Measurements from ENCODE around the gene ADRM1.

Gene ADRM1

DNA sequence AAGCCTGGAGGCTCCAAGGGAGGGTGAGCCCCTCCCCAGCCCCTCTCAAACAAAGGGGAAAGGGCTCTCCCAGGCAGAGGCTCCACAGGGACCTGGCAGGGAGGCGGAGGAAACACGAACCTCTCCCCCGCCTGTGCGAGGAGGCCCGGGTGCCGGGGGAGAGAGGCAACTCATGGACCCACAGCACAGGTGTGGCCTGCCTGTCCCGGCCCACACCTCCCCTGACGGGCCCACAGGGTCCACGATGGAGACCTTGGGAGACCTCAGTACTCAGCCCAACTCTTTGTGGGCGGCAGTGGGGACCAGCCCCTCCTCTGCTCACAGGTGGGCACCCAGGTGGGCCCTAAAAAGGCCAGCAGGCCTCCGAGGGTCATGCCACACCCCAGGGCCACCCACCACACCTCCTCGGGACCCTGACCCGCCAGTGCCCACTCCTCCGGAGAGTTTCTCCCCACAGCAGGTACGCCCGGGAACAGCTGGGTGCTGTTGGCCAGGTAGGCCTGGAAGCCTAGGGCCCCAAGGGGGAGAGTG lies 52.1 kb downstream of the ADRM1 start:
- no peak for FAIRE-seq
- no peak for TF ChIP-seq POLR2A (IDR thresholded peaks at IDR 0.05; ENCODE audit: low read depth, low read length)
- DNase-seq (ENCODE audit: insufficient read length, low spot score): no peak

DNA sequence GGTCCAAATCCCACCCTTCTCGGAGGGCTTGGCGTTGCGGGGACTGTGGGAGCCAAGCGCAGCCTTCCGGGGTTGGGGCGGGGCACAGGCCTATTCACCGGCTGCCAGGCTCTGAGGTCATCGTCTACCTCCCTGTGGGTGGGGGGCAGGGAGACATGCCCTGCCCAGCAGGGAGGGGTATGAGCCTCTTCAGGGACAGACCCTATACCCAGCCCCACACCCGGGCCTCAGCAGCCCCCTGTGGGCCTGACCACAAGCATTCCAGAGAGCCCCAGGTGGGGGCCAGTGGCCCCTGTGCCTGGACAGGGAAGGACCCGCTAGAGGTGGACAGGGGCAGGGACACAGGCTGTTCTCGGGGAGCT lies 52.7 kb downstream of the ADRM1 start:
- no peak for TF ChIP-seq POLR2A (IDR thresholded peaks at IDR 0.05; ENCODE audit: low read depth, low read length)
- FAIRE-seq (no peak), DNase-seq (ENCODE audit: insufficient read length, low spot score) (no peak)

DNA sequence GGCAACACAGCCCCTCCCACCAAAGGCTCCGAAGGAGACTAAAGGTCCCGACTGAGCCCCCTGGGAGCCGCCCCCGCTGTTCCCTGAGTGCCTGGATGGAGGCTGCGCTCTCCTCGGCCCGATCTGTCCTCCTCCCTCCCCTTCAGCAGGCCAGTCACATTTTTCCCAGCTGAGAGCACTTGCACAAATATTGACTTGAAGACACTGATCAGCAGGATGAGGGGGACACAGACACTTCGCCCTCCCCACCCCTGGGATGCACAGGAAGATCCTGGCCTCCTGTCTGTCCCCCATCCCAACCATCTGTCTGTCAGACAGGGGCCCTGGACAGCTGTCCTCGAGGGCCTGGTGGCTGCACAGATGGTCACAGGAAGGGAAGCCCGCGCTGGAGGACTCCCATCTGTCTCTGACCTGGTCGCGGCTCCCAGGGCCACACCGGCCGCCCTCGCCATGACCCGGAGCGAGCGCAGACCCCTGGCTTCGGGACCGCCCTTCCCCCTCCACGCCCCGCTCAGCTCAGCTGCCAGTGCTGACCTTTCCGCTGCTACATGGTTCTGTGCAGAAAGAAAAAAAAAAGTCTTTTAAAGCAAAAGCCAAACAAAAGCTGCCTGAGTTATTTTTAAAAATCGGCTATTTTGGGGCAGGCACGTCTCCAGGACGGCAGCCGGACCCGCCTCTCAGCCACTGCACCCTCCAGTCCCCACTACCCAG lies 53.2 kb downstream of the ADRM1 start:
- no peak for FAIRE-seq
- no peak for DNase-seq (ENCODE audit: insufficient read length, low spot score)
- no peak; the same call in 1 of the 2 replicates for TF ChIP-seq POLR2A (IDR thresholded peaks at IDR 0.05; ENCODE audit: low read depth, low read length)

DNA sequence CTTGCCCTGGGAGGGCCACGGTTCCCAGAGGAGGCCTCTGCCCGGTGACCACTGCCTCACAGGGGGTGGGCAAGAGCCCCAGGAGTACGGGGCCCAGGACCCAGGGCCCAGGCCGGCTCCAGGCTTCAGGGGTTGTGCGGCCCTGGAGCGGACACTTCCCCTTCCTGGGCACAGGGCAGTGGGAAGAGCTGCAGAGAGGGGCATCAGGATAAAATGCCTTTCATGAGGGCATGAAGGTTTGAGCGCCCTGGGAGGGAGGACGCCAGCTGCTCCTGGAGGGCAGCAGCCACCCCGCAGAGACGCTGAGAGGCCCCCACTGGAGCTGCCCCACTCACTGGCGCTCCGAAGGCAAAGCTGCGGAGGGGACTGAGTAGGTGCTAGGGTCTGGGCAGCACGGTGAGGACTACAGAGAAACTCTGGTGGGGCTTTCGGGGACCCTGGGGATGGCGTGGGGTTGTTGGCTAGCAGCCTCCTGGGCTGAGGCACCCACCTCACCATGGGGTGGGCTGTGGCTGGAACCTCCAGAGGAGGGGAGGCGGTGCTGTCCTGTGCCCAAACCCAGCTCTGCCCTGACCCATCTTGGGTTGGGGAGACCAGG lies 53.9 kb downstream of the ADRM1 start:
- FAIRE-seq (no peak), DNase-seq (ENCODE audit: insufficient read length, low spot score) (no peak)
- TF ChIP-seq POLR2A (IDR thresholded peaks at IDR 0.05; ENCODE audit: low read depth, low read length): no peak

DNA sequence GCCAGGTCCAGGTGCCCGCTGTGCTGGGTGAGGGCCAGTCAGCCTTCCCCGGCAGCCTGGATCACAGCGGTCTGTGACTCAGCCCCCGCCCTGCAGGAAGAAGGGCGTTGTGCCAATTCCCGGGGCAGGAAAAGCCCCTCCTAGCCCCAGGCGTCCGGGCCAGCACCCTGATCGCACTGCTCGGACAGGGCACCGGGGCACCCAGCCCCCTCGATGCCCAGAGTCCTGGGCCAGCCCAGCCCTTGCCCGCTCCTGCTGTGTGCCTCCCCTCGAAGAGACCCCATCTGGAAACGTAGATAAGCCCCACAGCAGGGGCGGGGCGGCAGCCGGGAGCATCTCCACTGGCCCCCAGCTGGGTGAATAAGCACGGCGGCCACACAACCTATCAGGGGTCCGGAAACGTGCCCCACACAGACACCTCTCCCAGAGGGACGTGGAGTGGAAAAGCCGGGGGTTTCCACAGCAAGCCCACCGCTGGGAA lies 54.4 kb downstream of the ADRM1 start:
- FAIRE-seq (no peak), DNase-seq (ENCODE audit: insufficient read length, low spot score) (peak; percentile 86)
- no peak for TF ChIP-seq POLR2A (IDR thresholded peaks at IDR 0.05; ENCODE audit: low read depth, low read length)

DNA sequence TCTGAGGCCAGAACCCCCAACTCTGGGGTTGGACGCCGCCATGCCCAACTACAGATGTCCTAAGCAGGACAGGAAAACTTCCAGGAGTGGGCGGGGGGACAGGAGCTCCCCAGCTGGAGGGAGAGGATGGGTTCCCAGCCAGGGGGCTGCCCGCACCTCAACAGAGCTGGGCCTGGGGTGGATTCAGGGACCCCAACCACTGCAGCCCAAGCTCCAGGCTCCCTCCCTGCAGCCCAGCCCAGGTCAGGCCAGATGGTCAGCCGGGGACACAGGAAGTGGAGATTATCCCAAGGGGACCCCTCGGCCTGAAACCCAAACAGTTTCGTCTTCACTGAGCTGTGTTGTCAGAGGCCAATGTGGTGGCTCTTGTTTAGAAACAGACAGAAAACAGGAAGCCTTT lies 54.9 kb downstream of the ADRM1 start:
- DNase-seq (ENCODE audit: insufficient read length, low spot score) (no peak), FAIRE-seq (no peak)
- TF ChIP-seq POLR2A (IDR thresholded peaks at IDR 0.05; ENCODE audit: low read depth, low read length): no peak

All from H54 (cell line).